Fibroblast of skin of right biceps (primary cell): ENCODE measurements around the gene MRPS35.
A peak's percentile ranks its signal among the peaks of the same experiment; 100 is the strongest.

Experiments used
- DNase-seq: peaks from one replicate; pipeline ENCODE4 v3.0.0-alpha.2; 2013

Gene MRPS35

DNA sequence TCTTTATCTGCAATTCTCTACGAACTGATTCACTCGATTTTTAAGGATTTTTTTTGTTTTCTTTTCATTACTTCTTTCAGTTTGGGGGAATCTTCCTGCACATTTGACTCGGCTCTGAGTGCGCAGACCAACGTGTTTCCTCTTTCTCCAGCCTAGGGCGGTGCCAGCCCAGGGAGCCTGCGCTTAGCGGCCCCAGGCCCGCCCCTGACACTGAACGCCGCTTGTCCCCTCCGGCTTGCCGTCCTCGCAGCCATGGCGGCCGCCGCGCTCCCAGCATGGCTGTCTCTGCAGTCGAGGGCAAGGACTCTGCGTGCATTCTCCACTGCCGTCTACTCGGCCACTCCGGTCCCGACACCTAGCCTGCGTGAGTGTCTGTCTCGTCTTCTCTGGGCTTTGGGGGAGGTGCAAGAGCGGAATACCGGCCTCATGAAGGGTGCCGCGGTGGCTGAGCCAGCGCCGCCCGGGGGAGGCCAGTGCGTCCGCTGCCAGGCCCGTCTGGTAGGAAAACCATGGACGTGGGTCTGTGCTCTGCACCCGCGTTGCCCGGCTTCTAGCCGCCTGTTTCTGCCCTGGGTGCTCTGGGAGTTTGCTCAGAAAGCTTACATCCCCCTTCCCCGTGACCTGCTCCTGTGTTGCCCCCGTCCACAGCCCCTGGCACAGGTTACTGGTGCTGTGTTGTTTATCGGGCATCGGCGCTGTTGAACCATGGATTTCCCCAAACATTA lies at the start of gene MRPS35:
TSS of gene MRPS35 (plus strand) at position 241 of the 725 bp plus-strand sequence. CDS start at position 253, 12 bp downstream.
- DNase-seq: peak; percentile 94

DNA sequence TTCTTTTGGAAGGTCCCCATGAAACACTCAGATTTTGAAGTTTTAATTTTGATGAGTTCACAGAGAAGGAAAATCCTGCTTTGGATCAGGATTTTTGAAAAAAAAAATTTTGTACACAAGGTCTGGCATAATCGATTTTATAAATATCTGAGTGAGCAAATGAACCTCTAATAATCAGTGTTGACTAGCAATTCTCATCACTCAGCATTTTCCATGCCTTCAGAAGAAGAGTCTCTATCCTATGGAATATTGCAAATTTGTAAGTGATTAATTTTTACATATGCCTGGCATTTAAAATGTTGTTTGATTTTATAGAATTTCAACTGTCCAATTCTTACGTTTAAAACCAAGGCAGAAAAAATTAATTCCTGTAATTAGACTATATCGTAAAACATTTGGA lies 44.9 kb upstream of the MRPS35 start:
- DNase-seq: no peak

DNA sequence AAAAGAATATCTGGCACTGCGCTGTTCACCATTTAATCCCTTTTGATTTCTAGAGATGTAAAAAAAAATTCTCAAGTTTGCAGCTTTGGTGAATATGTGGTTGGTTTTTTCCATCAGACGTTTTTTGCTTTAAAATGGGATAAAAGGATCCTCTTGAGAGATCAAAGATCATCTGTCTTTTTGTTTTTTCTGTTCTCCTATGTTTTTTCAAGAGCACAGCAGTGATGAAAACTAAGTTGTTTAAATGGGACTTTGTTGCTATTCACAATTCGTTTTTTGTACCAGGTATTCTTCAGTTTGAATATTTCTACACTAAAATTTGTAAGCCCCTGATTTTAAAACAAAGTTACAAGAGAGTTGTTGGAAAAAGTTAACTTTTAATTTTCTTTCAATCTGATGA lies 44.1 kb upstream of the MRPS35 start:
- DNase-seq: no peak

GRCh38 chr12:27667540-27667939 lies 43.1 kb upstream of the MRPS35 start:
- DNase-seq: peak; percentile 52

DNA sequence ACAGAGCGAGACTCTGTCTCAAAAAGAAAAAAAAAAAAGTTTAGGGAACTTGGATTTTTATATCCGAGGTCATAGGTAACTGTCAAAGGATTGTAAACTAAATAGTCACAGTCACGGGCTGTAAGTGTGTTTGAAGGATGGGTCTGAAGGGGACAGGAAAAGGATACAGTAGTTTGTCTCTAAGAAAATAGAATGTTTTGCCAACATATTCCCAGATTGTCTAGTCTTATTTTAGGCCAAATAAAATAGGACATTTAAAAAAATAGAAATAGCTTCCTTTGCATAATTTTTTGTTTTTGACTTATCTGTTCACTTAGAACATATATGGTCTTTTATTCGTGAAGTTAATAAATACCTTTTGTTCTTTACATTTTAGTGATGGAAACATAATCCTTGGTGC lies 38.6 kb upstream of the MRPS35 start:
- DNase-seq: no peak

- no peak for DNase-seq
Measured at GRCh38 chr12:27672643-27673042, 38.0 kb upstream of the MRPS35 start.

GRCh38 chr12:27673101-27673718 lies 37.4 kb upstream of the MRPS35 start:
- DNase-seq: no peak

- DNase-seq: no peak
Measured at GRCh38 chr12:27674989-27675388, 35.6 kb upstream of the MRPS35 start.

DNA sequence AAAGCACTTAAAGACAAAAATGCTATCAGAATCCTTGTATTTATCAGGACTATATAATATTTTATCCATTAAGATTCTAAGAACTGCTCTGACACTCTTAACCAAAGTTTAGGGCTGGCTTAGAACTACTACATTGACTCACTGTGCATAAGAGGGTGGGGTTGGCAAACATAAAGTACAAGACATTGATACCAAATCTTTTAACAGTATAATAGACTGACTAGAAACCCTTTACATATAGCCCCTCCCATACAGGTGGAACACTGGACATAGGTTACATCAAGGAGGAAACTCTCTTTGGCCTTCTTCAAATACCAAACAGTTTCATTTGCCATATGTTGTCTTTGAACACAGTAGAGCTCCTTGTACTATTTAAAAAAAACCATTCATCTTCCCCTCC lies 30.0 kb upstream of the MRPS35 start:
- no peak for DNase-seq

GRCh38 chr12:27682534-27682933 lies 28.1 kb upstream of the MRPS35 start:
- peak; percentile 43 for DNase-seq

DNA sequence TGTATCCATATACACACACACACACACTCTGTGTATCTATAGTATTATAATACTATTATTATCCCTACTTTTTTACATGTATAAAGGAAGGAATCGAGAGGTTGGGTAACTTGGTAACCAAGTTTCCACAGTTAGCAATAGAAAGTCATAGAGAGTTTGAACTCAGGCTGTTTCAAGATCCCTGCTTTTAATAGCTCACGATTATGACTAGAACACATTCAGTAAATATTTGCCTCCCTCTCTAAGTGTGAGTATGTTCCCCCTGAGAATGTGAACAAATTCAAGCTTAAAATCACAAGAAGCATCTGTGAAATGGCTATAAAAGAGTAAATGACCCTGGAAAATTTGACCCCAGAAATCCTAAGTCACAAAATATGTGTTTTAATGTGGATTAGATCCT lies 25.4 kb upstream of the MRPS35 start:
- no peak for DNase-seq

DNA sequence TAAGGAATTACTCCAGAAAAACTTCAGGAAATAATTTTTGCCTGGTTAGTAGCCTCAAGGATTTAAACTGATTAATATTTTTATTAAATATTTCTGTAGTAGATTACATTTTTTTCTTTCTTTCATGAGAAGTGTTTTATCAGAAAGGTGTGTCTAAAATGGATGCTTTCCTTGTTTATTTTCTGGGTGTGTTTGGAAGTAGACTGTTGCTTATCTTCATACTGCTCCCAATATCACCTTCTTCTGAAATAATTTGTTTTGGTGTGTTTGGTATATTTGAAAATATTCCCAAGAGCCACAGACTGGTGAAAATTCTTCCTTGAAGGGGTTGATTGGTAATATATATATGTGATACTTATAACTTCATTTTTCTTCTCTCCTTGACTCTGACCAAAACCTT lies 24.5 kb upstream of the MRPS35 start:
- DNase-seq: no peak

- no peak for DNase-seq
Measured at GRCh38 chr12:27688671-27689070, 22.0 kb upstream of the MRPS35 start.

GRCh38 chr12:27689558-27690180 lies 21.0 kb upstream of the MRPS35 start:
- no peak for DNase-seq

GRCh38 chr12:27693403-27693802 lies 17.2 kb upstream of the MRPS35 start:
- DNase-seq: no peak

DNA sequence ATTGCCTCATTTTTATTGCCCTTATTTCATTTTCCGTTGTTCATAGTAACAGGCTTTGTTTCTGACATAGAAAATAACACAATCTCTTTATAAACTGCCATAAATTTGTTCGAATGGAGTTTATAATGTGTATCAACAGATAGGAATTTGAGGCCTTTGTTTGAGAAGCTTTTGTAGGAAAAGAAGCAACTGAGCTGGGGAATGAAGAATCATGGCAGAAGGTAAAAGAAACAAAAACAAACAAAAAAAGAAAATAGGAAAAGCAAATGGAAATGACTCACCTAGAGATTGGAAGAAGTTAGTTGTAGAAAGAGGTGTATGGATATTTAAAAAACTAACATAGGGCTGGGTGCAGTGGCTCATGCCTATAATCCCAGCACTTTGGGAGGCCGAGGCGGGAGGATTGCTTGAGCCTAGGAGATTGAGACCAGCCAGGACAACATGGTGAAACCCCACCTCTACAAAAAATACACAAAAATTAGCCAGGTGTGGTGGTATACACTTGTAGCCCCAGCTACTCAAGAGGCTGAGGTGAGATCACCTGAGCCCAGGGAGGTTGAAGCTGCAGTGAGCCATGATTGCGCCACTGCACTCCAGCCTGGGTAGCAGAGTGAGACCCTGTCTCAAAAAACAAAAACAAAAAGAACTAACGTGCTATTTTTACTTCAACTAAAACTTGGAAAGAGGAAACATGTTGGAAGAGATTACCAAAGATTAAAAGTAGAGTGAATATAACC lies 14.9 kb upstream of the MRPS35 start:
- DNase-seq: no peak

GRCh38 chr12:27696293-27696652 lies 14.4 kb upstream of the MRPS35 start, which contains the start of gene REP15:
REP15 (plus strand) TSS chr12:27696447; CDS start chr12:27696563, 116 bp downstream.
- no peak for DNase-seq

GRCh38 chr12:27696864-27697564 lies 13.6 kb upstream of the MRPS35 start:
- no peak for DNase-seq

DNA sequence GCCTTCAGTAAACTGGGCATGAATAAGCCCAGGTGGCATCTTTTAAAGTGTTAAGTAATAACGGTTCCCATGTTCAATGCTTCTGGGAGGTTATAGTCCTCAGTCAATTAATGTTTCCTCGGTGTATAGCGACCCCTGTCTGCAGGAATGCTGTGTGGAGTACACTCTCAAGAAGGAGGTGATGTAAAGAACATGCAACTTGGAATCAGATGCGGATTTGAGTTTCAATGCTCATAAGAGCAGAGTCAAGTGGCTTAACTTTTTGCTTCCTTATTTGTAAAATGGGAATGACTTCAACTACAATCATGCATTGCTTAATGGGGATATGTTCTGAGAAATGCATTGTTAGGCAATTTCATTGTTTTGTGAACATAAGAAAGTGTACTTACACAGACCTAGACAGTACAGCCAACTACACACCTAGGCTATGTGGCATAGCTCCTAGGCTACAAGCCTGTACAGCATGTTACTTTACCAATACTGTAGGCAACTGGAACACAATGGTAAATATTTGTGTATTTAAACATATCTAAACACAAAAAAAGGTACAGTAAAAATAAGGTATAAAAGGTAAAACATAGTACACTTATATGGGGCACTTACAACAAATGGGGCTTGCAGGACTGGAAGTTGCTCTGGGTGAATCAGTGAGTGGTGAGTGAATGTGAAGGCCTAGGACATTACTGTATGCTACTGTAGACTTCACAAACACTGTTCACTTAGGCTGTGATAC lies 6.7 kb upstream of the MRPS35 start:
- peak; percentile 90 for DNase-seq

DNA sequence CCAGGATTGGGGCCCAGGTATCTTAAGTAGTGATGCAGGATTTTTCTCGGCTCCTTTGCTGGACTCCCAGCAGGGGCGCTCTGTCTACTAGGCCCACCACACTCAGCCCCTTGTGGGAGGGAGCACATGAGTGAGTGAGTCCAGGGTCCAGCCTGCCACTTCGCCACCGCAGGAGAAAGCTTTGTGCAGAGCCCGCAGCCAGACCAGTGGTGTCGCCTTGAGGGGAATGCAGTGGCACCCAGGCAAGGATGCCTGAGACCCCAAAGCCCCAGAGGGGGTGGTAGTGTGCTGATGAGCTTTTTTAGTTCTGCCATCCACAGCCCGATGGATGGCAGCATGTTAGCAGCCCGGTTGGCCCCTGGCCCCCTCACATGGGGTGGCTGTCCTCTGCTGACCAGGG lies 5.4 kb upstream of the MRPS35 start:
- no peak for DNase-seq

DNA sequence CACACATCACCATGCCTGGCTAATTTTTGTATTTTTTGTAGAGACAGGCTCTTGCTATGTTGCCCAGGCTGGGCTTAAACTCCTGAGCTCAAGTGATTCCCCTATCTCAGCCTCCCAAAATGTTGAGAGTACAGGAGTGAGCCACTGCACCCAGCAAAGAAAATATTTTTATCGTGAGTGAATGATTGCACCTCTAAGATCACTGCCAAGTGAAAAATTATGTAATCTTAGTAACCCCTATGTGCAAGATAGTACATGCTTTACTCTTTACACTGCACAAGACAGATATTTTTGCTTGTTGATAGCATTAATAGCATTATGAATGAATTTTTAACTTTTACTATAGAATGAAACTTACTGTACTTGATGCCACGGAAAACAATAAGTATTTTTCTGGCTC lies 3.4 kb upstream of the MRPS35 start:
- no peak for DNase-seq
